SK-N-SH (cell line): Measurements from ENCODE around the gene SPSB1.

Experiments used
- EZH2phosphoT487 ChIP-seq: fragments of 200-600 bp; sonication (generic); IDR thresholded peaks from 2 replicates; pipeline ENCODE4 v1.6.1; 2017; ENCODE audit warnings: low read depth, mixed run types, mild to moderate bottlenecking, antibody characterized with exemption, moderate library complexity, borderline replicate concordance
- RCOR1 ChIP-seq: fragments of 150-350 bp; IDR thresholded peaks from 2 replicates; pipeline ENCODE4 v1.6.1; 2017; ENCODE audit warnings: antibody characterized with exemption, low read length
- TEAD4 ChIP-seq: IDR thresholded peaks from 2 replicates; pipeline ENCODE4 v1.4.0; 2012; ENCODE audit warnings: mild to moderate bottlenecking, borderline replicate concordance; ENCODE audit not compliant: insufficient read depth
- TF ChIP-seq, protein P1 (sequence below): fragments of 200-600 bp; sonication (generic); IDR thresholded peaks from 2 replicates; pipeline ENCODE4 v1.6.1; 2017; ENCODE audit warnings: antibody characterized with exemption, mild to moderate bottlenecking, moderate library complexity

- TF ChIP-seq, protein P1, sequence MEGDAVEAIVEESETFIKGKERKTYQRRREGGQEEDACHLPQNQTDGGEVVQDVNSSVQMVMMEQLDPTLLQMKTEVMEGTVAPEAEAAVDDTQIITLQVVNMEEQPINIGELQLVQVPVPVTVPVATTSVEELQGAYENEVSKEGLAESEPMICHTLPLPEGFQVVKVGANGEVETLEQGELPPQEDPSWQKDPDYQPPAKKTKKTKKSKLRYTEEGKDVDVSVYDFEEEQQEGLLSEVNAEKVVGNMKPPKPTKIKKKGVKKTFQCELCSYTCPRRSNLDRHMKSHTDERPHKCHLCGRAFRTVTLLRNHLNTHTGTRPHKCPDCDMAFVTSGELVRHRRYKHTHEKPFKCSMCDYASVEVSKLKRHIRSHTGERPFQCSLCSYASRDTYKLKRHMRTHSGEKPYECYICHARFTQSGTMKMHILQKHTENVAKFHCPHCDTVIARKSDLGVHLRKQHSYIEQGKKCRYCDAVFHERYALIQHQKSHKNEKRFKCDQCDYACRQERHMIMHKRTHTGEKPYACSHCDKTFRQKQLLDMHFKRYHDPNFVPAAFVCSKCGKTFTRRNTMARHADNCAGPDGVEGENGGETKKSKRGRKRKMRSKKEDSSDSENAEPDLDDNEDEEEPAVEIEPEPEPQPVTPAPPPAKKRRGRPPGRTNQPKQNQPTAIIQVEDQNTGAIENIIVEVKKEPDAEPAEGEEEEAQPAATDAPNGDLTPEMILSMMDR = no peak
- no peak for TF ChIP-seq RCOR1
- TF ChIP-seq EZH2phosphoT487 = no peak
- no peak for TF ChIP-seq TEAD4
These were observed 45.9 kb downstream of the SPSB1 start for GRCh38 chr1:9338397-9339246.
